Uterus (tissue), 2 donors: ENCODE results near the gene EFNA4.

Source experiments
- CTCF ChIP-seq, 4 experiments: fragments of 200-600 bp in 2 of 4; fragments of 450-650 bp in 2 of 4; sonication (generic) in 2 of 4; IDR thresholded peaks; one replicate each; pipeline ENCODE4 v1.5.1; 2016 to 2019; ENCODE audit warnings: antibody characterized with exemption in 4 of 4, mild to moderate bottlenecking in 2 of 4, moderate library complexity in 1 of 4
- POLR2A ChIP-seq, 2 donors: fragments of 450-650 bp; IDR thresholded peaks; one replicate each; pipeline ENCODE4 v1.6.1; 2016; ENCODE audit warnings: antibody characterized with exemption in 2 of 2, mild to moderate bottlenecking in 1 of 2, moderate library complexity in 1 of 2

GRCh38 chr1:155064832-155065429 is 1.4 kb downstream of the EFNA4 start:
- TF ChIP-seq POLR2A (IDR thresholded peaks at IDR 0.05) (no peak), CTCF (IDR thresholded peaks at IDR 0.05) (no peak)
